Activated CD8-positive, alpha-beta T cell treated with anti-CD3 and anti-CD28 coated beads, Interleukin-2, amount 10 ng/mL, durations not matched to agents 7 days and 5 days (primary cell): ENCODE measurements around the gene WFDC9. TPM values are rescaled to one million over a fixed set of nuclear protein-coding genes. Genes with fewer than 3 reads are reported as not detected.
"Not testable (repeated sequence)": the region's sequence is repeated elsewhere in the genome, so short reads cannot be mapped to it uniquely, and the experiment has no call there.

Experiments
- ATAC-seq: fragments of 150-1000 bp; cut with Tn5 transposase; one replicate; pipeline ENCODE4 v1.10.0; 2021; ENCODE audit warnings: moderate library complexity
- CTCF ChIA-PET: fragments of 350-600 bp; sonication (Branson Sonifier 250); formaldehyde crosslinking; loops from one replicate; lab custom pipeline; 2021; ENCODE audit warnings: antibody characterized with exemption; lab: Charles Lee
- POLR2A ChIA-PET: fragments of 350-600 bp; sonication (Branson Sonifier 250); formaldehyde crosslinking; loops from one replicate; lab custom pipeline; 2021; ENCODE audit warnings: antibody characterized with exemption; lab: Charles Lee
- DNase-seq: peaks from one replicate; pipeline ENCODE4 v3.0.0-alpha.2; 2020
- H3K27ac Mint-ChIP-seq: one replicate; pipeline ENCODE4 v1.8.0; 2021; ENCODE audit warnings: mild to moderate bottlenecking, mixed read lengths
- H3K27me3 Mint-ChIP-seq: one replicate; pipeline ENCODE4 v1.8.0; 2021; ENCODE audit warnings: low read depth, mixed read lengths
- H3K36me3 Mint-ChIP-seq: one replicate; pipeline ENCODE4 v1.8.0; 2021; ENCODE audit warnings: low read depth, mixed read lengths
- H3K4me1 Mint-ChIP-seq: one replicate; pipeline ENCODE4 v1.8.0; 2021; ENCODE audit warnings: low read depth, mixed read lengths
- H3K4me3 Mint-ChIP-seq: one replicate; pipeline ENCODE4 v1.8.0; 2021; ENCODE audit warnings: mild to moderate bottlenecking, mixed read lengths
- H3K9me3 Mint-ChIP-seq: one replicate; pipeline ENCODE4 v1.8.0; 2022; ENCODE audit warnings: mixed read lengths; ENCODE audit not compliant: insufficient read depth
- total RNA-seq, 2 experiments: library from RNA; stranded (reverse); gene quantifications; one replicate each; pipeline ENCODE4 v1.2.3, GENCODE V29; 2021

Gene WFDC9
- not detected for total RNA-seq

GRCh38 chr20:45631184-45631583 is at the start of gene WFDC9:
TSS of gene WFDC9 (minus strand) at chr20:45631284. CDS start at chr20:45610181, 21,103 bp downstream.
- CTCF ChIA-PET = no interaction called here
- POLR2A ChIA-PET = no interaction called here
- no peak within 1 kb of the TSS for H3K27ac Mint-ChIP-seq
- no peaks in the 10 kb centered on the region for H3K4me1 Mint-ChIP-seq
- no peak for DNase-seq
- H3K4me3 Mint-ChIP-seq = no peak within 1 kb of the TSS
- no peaks in the 10 kb centered on the region for H3K9me3 Mint-ChIP-seq
- no peaks in the 10 kb centered on the region for H3K36me3 Mint-ChIP-seq
- H3K27me3 Mint-ChIP-seq = peaks cover 9% of the 10 kb centered on the region
- ATAC-seq = no peak

DNA sequence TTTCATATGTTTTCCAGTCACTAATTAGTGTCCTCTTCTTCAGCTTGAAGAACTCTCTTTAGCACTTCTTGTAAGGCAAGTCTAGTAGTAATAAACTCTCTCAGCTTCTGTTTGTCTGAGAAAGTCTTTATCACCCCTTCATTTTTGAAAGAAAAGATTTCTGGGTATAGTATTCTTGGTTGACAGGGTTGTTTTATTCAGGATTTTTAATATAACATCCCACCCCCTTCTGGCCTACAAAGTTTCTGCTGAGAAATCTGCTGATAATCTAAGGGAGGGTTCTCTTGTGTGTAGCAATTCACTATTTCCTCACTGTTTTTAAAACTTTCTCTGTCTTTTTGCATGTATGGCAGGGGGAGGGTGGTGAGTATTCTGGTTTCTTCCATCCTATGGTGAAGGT is 48.6 kb upstream of the WFDC9 start:
- no peak for ATAC-seq

DNA sequence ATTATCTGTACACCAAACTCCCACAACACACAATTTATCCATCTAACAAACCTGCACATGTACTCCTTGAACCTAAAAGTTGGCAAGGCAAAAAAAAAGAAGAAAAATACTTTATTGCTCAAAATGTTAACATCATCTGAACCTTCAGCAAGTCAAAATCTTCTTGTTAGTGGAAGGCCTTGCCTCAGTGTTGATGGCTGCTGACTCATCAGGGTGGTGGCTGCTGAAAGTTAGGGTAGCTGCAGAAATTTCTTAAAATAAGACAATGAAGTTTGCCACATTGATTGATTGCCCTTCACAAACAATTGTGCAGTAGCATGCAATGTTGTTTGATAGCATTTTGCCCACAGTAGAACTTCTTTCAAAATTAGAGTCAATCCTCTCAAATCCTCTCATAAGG is 41.7 kb upstream of the WFDC9 start:
- DNase-seq (no peak), ATAC-seq (no peak)
- no peaks in the 10 kb centered on the region for H3K4me1 Mint-ChIP-seq
- no peaks in the 10 kb centered on the region for H3K36me3 Mint-ChIP-seq
- POLR2A ChIA-PET = no interaction called here
- CTCF ChIA-PET = no interaction called here
- peaks cover 32% of the 10 kb centered on the region for H3K27me3 Mint-ChIP-seq
- no peak overlapping the region for H3K27ac Mint-ChIP-seq
- no peak overlapping the region for H3K4me3 Mint-ChIP-seq
- H3K9me3 Mint-ChIP-seq = no peaks in the 10 kb centered on the region

More for the DNA sequence above, 48.6 kb upstream of the WFDC9 start:
- H3K9me3 Mint-ChIP-seq = peaks cover 13% of the 10 kb centered on the region
- no peak for DNase-seq
- CTCF ChIA-PET = no interaction called here
- no peaks in the 10 kb centered on the region for H3K36me3 Mint-ChIP-seq
- no peak overlapping the region for H3K4me3 Mint-ChIP-seq
- H3K4me1 Mint-ChIP-seq = peaks cover 4% of the 10 kb centered on the region
- H3K27ac Mint-ChIP-seq = no peak overlapping the region
- H3K27me3 Mint-ChIP-seq = peaks cover 21% of the 10 kb centered on the region
- POLR2A ChIA-PET = no interaction called here

DNA sequence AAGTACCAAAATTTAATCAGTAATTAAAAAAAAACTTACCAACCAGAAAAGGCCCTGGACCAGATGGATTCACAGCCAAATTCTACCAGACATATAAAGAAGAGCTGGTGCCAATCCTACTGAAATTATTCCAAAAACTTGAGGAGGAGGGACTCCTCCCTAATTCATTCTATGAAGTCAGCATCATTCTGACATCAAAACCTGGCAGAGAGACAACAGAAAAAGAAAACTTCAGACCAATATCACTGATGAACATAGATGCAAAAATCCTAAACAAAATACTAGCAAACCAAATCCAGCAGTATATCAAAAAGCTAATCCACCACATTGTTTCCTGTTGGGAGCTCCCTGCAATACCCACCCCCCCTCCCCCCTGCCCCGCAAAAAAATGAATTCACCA is 39.1 kb upstream of the WFDC9 start, which contains the start of gene WFDC11:
WFDC11 (minus strand) TSS at position 101 of the 400 bp plus-strand sequence. CDS start 19,639 bp downstream, outside the sequence.
- no peaks in the 10 kb centered on the region for H3K4me1 Mint-ChIP-seq
- H3K9me3 Mint-ChIP-seq = no peaks in the 10 kb centered on the region
- H3K4me3 Mint-ChIP-seq = no peak within 1 kb of the TSS
- CTCF ChIA-PET = no interaction called here
- POLR2A ChIA-PET = no interaction called here
- no peaks in the 10 kb centered on the region for H3K36me3 Mint-ChIP-seq
- peaks cover 22% of the 10 kb centered on the region for H3K27me3 Mint-ChIP-seq
- H3K27ac Mint-ChIP-seq = no peak within 1 kb of the TSS
- no peak for DNase-seq
- no peak for ATAC-seq

- H3K27ac Mint-ChIP-seq, H3K4me1 Mint-ChIP-seq, H3K36me3 Mint-ChIP-seq, ATAC-seq, CTCF ChIA-PET, H3K27me3 Mint-ChIP-seq, H3K9me3 Mint-ChIP-seq, H3K4me3 Mint-ChIP-seq, DNase-seq, POLR2A ChIA-PET: not testable (repeated sequence)
These were observed 26.0 kb upstream of the WFDC9 start for GRCh38 chr20:45657038-45657437.

GRCh38 chr20:45651726-45652125 is 20.6 kb upstream of the WFDC9 start:
- H3K4me1 Mint-ChIP-seq, POLR2A ChIA-PET, H3K9me3 Mint-ChIP-seq, H3K36me3 Mint-ChIP-seq, DNase-seq, ATAC-seq, H3K27ac Mint-ChIP-seq, H3K4me3 Mint-ChIP-seq: not testable (repeated sequence)
- CTCF ChIA-PET = interaction anchor here (1.7 kb wide), 2 partner anchors 22 to 119 kb away, joined by 3 to 4 read pairs; partner anchors contain the start of gene WFDC10A
- H3K27me3 Mint-ChIP-seq = peaks cover 11% of the 10 kb centered on the region

DNA sequence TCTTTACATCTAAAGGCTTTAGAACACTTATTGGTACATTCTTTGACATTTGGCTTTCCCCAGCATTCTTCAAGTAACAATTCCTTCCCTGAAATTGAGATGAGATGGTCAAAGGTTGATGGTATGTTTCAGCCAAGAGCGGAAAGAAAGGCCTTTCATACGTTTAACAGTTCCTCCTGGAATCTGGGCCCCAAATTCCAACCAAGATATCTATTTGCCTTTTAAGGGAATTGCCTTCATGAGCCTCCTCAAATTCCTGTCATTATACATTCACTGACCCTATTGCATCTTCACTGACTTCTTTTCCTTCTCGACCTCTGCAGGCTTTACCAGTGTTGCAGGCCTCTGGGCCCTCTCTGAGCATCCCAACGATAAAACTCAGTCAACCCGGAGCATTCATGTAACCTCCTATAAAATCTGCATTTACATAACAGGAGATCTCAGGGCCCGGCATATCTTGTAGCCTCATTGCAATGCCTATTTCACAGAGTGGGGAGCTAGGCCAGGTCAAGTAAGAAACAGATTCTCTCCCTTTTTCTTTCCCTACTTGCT is 18.3 kb upstream of the WFDC9 start:
- Mint-ChIP-seq H3K4me3 (no peak overlapping the region), H3K27me3 (peaks cover 4% of the 10 kb centered on the region), H3K9me3 (no peaks in the 10 kb centered on the region), H3K36me3 (no peaks in the 10 kb centered on the region), H3K27ac (no peak overlapping the region), H3K4me1 (no peaks in the 10 kb centered on the region)
- ATAC-seq (no peak), DNase-seq (no peak)
- POLR2A ChIA-PET = no interaction called here
- CTCF ChIA-PET = interaction anchor here (1.1 to 1.4 kb wide), 2 partner anchors 20 to 122 kb away, joined by 3 read pairs; partner anchors contain the start of gene WFDC10A

GRCh38 chr20:45647441-45648050 is 16.5 kb upstream of the WFDC9 start:
- CTCF ChIA-PET = no interaction called here
- Mint-ChIP-seq H3K27me3 (peaks cover 2% of the 10 kb centered on the region), H3K36me3 (no peaks in the 10 kb centered on the region), H3K4me1 (no peaks in the 10 kb centered on the region), H3K9me3 (no peaks in the 10 kb centered on the region), H3K4me3 (no peak overlapping the region), H3K27ac (no peak overlapping the region)
- DNase-seq (no peak), ATAC-seq (no peak)
- POLR2A ChIA-PET = no interaction called here

DNA sequence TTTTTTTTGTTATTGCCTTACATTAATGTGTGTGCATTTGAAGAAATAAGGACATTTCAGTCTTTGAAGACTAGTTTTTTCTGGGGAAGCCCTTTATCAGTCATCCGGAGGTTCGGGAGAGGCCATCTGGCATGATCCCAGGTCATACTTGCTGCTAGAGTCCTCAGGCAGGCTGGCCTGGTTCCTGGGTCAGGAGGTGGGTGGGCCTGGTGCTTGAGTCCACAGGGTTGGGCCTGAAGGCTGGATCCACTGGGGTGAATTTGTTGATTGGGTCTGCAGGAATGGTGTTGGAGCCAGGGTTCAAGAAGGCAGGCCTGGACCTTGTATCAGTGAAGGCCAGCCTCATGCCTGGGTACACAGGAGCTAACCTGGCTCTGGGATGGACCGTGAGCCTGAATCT is 15.8 kb upstream of the WFDC9 start:
- CTCF ChIA-PET = no interaction called here
- Mint-ChIP-seq H3K36me3 (no peaks in the 10 kb centered on the region), H3K9me3 (no peaks in the 10 kb centered on the region), H3K27me3 (peaks cover 2% of the 10 kb centered on the region), H3K4me3 (no peak overlapping the region), H3K27ac (no peak overlapping the region), H3K4me1 (no peaks in the 10 kb centered on the region)
- POLR2A ChIA-PET = no interaction called here
- ATAC-seq (no peak), DNase-seq (no peak)

- POLR2A ChIA-PET, H3K27ac Mint-ChIP-seq, H3K36me3 Mint-ChIP-seq, CTCF ChIA-PET, H3K27me3 Mint-ChIP-seq, H3K4me1 Mint-ChIP-seq, H3K9me3 Mint-ChIP-seq, DNase-seq, ATAC-seq, H3K4me3 Mint-ChIP-seq: not testable (repeated sequence)
These were observed 14.8 kb upstream of the WFDC9 start for GRCh38 chr20:45645869-45646268.

DNA sequence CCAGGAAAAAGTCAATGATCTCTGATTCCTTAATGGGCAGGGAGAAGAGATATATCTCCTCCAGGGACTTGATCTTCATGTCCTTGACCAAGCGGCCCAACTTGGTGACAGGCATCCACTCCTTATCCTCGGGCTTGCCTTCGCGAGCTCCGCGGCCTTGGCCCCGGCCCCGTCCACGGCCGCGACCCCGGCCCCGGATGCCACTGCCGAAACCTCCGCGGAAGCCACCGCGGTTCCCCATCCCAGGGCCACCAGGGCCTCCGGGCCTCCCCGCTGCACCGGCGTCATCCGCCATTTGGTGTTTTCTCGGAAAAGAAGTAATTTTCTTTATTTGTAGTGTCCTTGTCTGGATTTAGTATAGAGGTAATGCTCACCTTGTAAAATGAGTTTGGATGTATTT is 10.0 kb upstream of the WFDC9 start:
- H3K4me1 Mint-ChIP-seq, POLR2A ChIA-PET, CTCF ChIA-PET, H3K27me3 Mint-ChIP-seq, ATAC-seq, H3K9me3 Mint-ChIP-seq, H3K36me3 Mint-ChIP-seq, DNase-seq, H3K4me3 Mint-ChIP-seq, H3K27ac Mint-ChIP-seq: not testable (repeated sequence)

- ATAC-seq (no peak), DNase-seq (no peak)
- H3K36me3 Mint-ChIP-seq = no peaks in the 10 kb centered on the region
- POLR2A ChIA-PET = no interaction called here
- no peak overlapping the region for H3K27ac Mint-ChIP-seq
- H3K4me1 Mint-ChIP-seq = no peaks in the 10 kb centered on the region
- no peaks in the 10 kb centered on the region for H3K9me3 Mint-ChIP-seq
- no peak overlapping the region for H3K4me3 Mint-ChIP-seq
- CTCF ChIA-PET = no interaction called here
- H3K27me3 Mint-ChIP-seq = peaks cover 7% of the 10 kb centered on the region
These were observed 8.6 kb upstream of the WFDC9 start for GRCh38 chr20:45639687-45640086.
